Natural killer cell treated with Interleukin-12 subunit alpha and Interleukin-12 subunit beta and Interleukin-15 and Interleukin-18, amount 100 ng/mL, for 72 hours (primary cell): Measurements from ENCODE around the gene MCUB. TPM values are rescaled to one million over a fixed set of nuclear protein-coding genes. Genes with fewer than 3 reads are reported as not detected.

ENCODE experiments used
- ATAC-seq, 2 donors: fragments of 150-1000 bp; cut with Tn5 transposase in 1 of 2; sonication (Bioruptor Pico), chemical (Tn5 transposase) in 1 of 2; 2 replicates each; pipeline ENCODE4 v1.10.0; 2021
- DNase-seq: peaks from one replicate; pipeline ENCODE4 v3.0.0; 2022; ENCODE audit warnings: low spot score
- H3K27ac Mint-ChIP-seq, 2 donors: 1 replicate in 1 of 2; 2 replicates in 1 of 2; pipeline ENCODE4 v1.8.0; 2022; ENCODE audit warnings: mixed read lengths in 2 of 2, mild to moderate bottlenecking in 1 of 2, moderate library complexity in 1 of 2
- H3K27me3 Mint-ChIP-seq, 2 donors: 1 replicate in 1 of 2; 2 replicates in 1 of 2; pipeline ENCODE4 v1.8.0; 2022; ENCODE audit warnings: mixed read lengths in 2 of 2
- H3K36me3 Mint-ChIP-seq: one replicate; pipeline ENCODE4 v1.8.0; 2022; ENCODE audit warnings: mixed read lengths
- H3K4me1 Mint-ChIP-seq, 2 donors: 1 replicate in 1 of 2; 2 replicates in 1 of 2; pipeline ENCODE4 v1.8.0; 2022; ENCODE audit warnings: low read depth in 2 of 2, mixed read lengths in 2 of 2, mild to moderate bottlenecking in 1 of 2
- H3K4me3 Mint-ChIP-seq: one replicate; pipeline ENCODE4 v1.8.0; 2022; ENCODE audit warnings: mixed read lengths
- H3K9me3 Mint-ChIP-seq: 2 replicates; pipeline ENCODE4 v1.8.0; 2022; ENCODE audit warnings: mixed read lengths
- total RNA-seq, 2 donors: library from RNA; stranded (reverse); gene quantifications; one replicate each; pipeline ENCODE4 v1.2.3, GENCODE V29; 2022

MCUB gene
- total RNA-seq, 2 donors from 2014 or later: 13.0 to 21.8 TPM

GRCh38 chr4:109684727-109685126 lies 124.7 kb downstream of the MCUB start:
- DNase-seq: no peak
- Mint-ChIP-seq H3K36me3 (peaks cover 5% of the 10 kb centered on the region), H3K27ac (no peak overlapping the region)

GRCh38 chr4:109690690-109691410 lies 130.8 kb downstream of the MCUB start:
- Mint-ChIP-seq H3K4me3 (no peak overlapping the region), H3K9me3 (no peaks in the 10 kb centered on the region), H3K36me3 (peaks cover 11% of the 10 kb centered on the region), H3K27ac (no peak overlapping the region), H3K27me3 (no peaks in the 10 kb centered on the region), H3K4me1 (peaks cover 16 to 23% of the 10 kb centered on the region in 2 donors)
- DNase-seq (no peak), ATAC-seq (peak; percentile 60 to 74)

More at GRCh38 chr4:109684727-109685126, 124.7 kb downstream of the MCUB start:
- H3K27me3 Mint-ChIP-seq: no peaks in the 10 kb centered on the region
- H3K4me1 Mint-ChIP-seq: no peaks in the 10 kb centered on the region
- no peak overlapping the region for H3K4me3 Mint-ChIP-seq
- no peak for ATAC-seq
- no peaks in the 10 kb centered on the region for H3K9me3 Mint-ChIP-seq

DNA sequence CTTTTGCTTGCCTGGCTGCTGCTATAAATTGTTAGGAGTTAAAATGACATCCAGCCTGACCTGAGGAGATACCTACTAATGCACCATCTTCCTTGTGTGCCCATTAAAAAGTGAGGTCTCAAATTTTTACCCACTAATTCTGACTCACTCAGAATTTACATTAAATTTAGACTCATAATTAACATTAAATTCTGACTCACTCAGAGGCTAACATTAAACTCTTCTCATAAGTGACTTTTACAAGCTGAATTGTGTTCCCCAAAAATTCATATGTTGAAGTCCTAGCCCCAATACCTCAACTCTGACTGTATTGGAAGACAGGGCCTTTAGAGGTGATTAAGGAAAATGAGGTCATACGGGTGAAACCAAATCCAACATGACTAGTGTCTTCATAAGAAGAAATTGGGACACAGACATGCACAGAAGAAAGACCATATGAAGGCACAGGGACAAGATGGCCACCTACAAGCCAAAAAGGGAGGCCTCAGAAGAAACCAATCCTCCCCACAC lies 131.4 kb downstream of the MCUB start:
- Mint-ChIP-seq H3K27ac (no peak overlapping the region), H3K4me1 (peaks cover 16 to 23% of the 10 kb centered on the region in 2 donors), H3K4me3 (no peak overlapping the region), H3K9me3 (no peaks in the 10 kb centered on the region), H3K27me3 (no peaks in the 10 kb centered on the region), H3K36me3 (peaks cover 11% of the 10 kb centered on the region)
- no peak for DNase-seq
- no peak for ATAC-seq

GRCh38 chr4:109698656-109699055 lies 138.6 kb downstream of the MCUB start:
- H3K27ac Mint-ChIP-seq: no peak overlapping the region
- no peak overlapping the region for H3K4me3 Mint-ChIP-seq
- no peak for ATAC-seq
- no peaks in the 10 kb centered on the region for H3K36me3 Mint-ChIP-seq
- no peaks in the 10 kb centered on the region for H3K27me3 Mint-ChIP-seq
- no peak for DNase-seq
- peaks cover 17 to 28% of the 10 kb centered on the region in 2 donors for H3K4me1 Mint-ChIP-seq
- no peaks in the 10 kb centered on the region for H3K9me3 Mint-ChIP-seq

DNA sequence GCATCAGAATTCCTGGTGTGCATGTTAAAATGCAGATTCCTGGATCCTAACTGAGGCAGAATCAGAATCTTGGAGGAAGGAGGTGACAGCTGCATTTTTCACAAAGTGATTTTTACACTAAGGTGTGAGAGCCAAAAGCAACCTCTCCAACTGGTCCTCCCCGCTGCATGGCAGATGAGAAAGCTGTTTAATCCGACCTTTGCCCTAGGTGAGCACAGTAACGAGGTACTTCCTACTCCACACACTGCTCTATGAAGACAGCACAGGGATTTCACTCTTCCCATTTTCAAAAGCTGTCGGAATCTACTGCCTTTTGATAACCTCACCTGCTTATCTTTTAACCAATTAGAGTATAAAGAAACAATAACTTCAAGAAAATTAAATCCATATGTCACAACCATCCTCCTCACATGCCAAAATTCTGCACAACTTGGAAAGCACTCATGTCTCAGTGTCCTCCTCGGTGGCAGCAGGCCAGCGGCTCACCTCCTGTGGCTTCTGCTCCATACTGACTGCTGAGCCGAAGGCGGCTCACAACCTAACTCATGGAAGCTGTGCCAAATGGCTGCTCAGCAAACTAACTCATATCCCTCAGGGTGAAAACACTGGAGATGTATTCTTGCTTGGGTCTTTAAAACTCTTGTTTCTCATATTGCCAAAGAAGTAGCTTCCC lies 139.6 kb downstream of the MCUB start:
- no peaks in the 10 kb centered on the region for H3K27me3 Mint-ChIP-seq
- no peaks in the 10 kb centered on the region for H3K36me3 Mint-ChIP-seq
- H3K4me1 Mint-ChIP-seq: peaks cover 22 to 28% of the 10 kb centered on the region in 2 donors
- no peak for ATAC-seq
- H3K27ac Mint-ChIP-seq: no peak overlapping the region
- no peaks in the 10 kb centered on the region for H3K9me3 Mint-ChIP-seq
- no peak for DNase-seq
- H3K4me3 Mint-ChIP-seq: no peak overlapping the region

GRCh38 chr4:109701566-109702410 lies 141.7 kb downstream of the MCUB start:
- no peaks in the 10 kb centered on the region for H3K27me3 Mint-ChIP-seq
- H3K4me1 Mint-ChIP-seq: peaks cover 22 to 28% of the 10 kb centered on the region in 2 donors
- H3K36me3 Mint-ChIP-seq: no peaks in the 10 kb centered on the region
- DNase-seq (no peak), ATAC-seq (no peak)
- peak overlapping the region; percentile 96 for H3K4me3 Mint-ChIP-seq
- H3K9me3 Mint-ChIP-seq: no peaks in the 10 kb centered on the region
- H3K27ac Mint-ChIP-seq: peak overlapping the region; percentile 79 to 85

DNA sequence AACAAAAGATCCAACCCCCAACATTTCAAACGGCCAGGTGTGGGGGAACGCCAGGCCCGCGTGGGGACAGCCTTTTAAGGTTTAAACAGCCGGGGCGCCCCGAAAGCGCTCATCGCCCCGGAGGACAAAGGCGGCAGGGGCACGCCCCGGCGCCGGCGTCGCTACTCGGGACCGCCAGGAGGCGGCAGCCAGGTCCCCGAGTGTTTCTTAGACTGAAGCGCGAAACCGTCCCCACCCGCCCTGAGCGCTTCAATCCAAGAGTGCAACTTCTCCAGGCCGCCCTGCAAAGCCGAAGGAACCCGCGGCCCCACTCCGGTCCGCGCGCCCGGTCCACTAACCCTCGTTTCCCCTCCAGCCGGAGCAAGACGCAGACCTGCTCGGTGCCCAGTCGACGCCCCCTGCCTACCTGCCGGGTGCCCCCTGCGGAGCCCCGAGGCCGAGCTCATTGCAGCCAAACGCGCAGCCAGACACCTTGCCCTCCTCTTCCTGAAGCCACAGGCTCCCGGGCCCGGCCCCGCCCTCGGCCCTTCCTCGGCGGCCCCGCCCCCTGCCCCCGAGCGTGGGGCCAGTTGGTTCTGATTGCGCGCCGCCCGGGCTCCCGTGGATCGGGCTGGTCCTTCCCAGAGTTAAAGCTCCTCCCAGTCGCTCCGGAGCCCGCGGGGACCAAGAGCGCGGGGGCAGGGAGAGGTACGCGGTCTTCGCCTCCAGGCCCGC lies 143.1 kb downstream of the MCUB start, which contains the start of gene CASP6:
TSS of gene CASP6 (minus strand) at position 496 of the 714 bp plus-strand sequence. CDS start at position 446, 50 bp downstream.
- H3K4me3 Mint-ChIP-seq: peak within 1 kb of the TSS; percentile 96
- H3K4me1 Mint-ChIP-seq: peaks cover 22 to 28% of the 10 kb centered on the region in 2 donors
- no peaks in the 10 kb centered on the region for H3K27me3 Mint-ChIP-seq
- ATAC-seq (peak; percentile 87 to 88), DNase-seq (peak; percentile 70)
- peak within 1 kb of the TSS; percentile 79 to 85 for H3K27ac Mint-ChIP-seq
- H3K36me3 Mint-ChIP-seq: no peaks in the 10 kb centered on the region
- H3K9me3 Mint-ChIP-seq: no peaks in the 10 kb centered on the region

DNA sequence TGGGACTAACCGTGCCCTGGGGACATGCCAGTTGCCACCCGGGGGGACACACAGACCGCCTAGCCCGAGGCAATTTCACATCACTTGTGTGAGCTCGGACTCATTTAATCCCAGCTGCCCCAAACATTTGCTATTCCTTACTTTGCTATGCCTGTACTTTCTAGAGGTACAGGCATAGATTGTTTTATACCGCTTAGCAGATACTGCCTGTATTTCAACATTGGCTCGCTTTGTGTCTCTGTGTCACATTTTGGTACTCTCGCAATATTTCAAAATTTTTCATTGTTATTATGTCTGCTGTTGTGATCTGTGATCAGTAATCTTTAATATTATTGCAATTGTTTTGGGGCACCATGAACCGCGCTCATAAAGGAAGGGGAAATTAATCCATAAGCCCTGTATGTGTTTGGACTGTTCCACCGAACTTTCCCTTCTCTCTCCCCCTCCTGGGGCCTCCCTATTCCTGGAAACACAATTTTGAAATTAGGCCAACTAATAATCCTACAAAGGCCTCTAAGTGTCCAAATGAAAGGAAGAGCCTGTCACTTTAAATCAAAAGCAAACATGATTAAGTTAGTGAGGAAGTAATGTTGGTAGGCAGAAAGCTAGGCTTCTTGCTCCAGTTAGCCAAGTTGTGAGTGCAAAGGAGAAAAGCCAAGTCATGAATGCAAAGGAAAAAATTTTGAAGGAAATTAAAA lies 143.8 kb downstream of the MCUB start:
- Mint-ChIP-seq H3K4me1 (peaks cover 20 to 22% of the 10 kb centered on the region in 2 donors), H3K36me3 (no peaks in the 10 kb centered on the region), H3K27ac (peak overlapping the region; percentile 79 to 85), H3K9me3 (no peaks in the 10 kb centered on the region), H3K4me3 (peak overlapping the region; percentile 96), H3K27me3 (no peaks in the 10 kb centered on the region)
- no peak for DNase-seq
- no peak for ATAC-seq

DNA sequence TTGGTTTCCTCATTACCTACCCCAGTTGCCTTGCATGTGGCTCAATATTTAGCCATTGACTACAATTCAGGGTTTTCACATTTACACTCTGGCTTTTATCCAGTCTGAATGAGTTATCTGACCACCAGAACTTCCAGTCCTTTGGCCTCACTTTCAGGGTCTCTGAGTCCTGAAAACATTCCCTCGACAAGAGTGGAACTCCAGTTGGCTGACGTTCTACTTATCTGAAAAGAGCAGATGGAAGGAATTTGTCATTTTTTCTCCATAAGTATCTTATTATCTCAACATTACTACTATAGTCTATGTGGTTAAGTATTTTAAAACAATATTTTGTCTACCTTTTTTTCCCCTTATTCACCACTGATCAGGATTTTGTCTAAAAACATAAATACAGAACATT lies 148.4 kb downstream of the MCUB start:
- no peaks in the 10 kb centered on the region for H3K9me3 Mint-ChIP-seq
- H3K4me3 Mint-ChIP-seq: no peak overlapping the region
- no peak overlapping the region for H3K27ac Mint-ChIP-seq
- peaks cover 0 to 5% of the 10 kb centered on the region in 2 donors for H3K4me1 Mint-ChIP-seq
- no peak for ATAC-seq
- DNase-seq: no peak
- no peaks in the 10 kb centered on the region for H3K27me3 Mint-ChIP-seq
- no peaks in the 10 kb centered on the region for H3K36me3 Mint-ChIP-seq

GRCh38 chr4:109708990-109709389 lies 148.9 kb downstream of the MCUB start:
- DNase-seq (no peak), ATAC-seq (no peak)
- H3K27ac Mint-ChIP-seq: no peak overlapping the region
- H3K9me3 Mint-ChIP-seq: no peaks in the 10 kb centered on the region
- no peaks in the 10 kb centered on the region for H3K36me3 Mint-ChIP-seq
- H3K4me3 Mint-ChIP-seq: no peak overlapping the region
- peaks cover 0 to 1% of the 10 kb centered on the region in 2 donors for H3K4me1 Mint-ChIP-seq
- no peaks in the 10 kb centered on the region for H3K27me3 Mint-ChIP-seq

DNA sequence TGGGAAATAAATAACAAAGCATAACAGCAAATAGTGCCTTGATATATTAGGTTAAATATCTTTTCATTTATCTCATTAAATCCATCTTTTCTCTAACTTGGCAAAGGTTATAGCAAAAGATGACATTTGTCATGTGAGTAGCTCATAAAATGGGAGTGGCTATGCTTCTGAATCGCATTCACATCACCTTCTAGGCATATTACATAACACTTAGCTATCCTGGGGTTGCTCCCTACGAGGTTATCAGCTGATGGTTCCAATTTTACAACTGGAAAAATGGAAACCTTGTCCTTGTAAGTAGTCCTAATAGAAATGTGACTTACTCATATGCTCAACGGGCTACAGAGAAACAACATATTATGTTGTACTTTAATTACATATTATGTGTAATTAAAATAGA lies 153.5 kb downstream of the MCUB start:
- DNase-seq (no peak), ATAC-seq (no peak)
- no peaks in the 10 kb centered on the region for H3K27me3 Mint-ChIP-seq
- no peaks in the 10 kb centered on the region for H3K36me3 Mint-ChIP-seq
- H3K4me3 Mint-ChIP-seq: no peak overlapping the region
- H3K27ac Mint-ChIP-seq: no peak overlapping the region
- no peaks in the 10 kb centered on the region for H3K9me3 Mint-ChIP-seq
- H3K4me1 Mint-ChIP-seq: no peaks in the 10 kb centered on the region

- H3K27ac Mint-ChIP-seq: no peak overlapping the region
- no peak for ATAC-seq
- no peaks in the 10 kb centered on the region for H3K9me3 Mint-ChIP-seq
- no peak for DNase-seq
- no peaks in the 10 kb centered on the region for H3K36me3 Mint-ChIP-seq
- no peak overlapping the region for H3K4me3 Mint-ChIP-seq
- H3K4me1 Mint-ChIP-seq: peaks cover 0 to 3% of the 10 kb centered on the region in 2 donors
- H3K27me3 Mint-ChIP-seq: no peaks in the 10 kb centered on the region
Observed at GRCh38 chr4:109718759-109719158, 158.7 kb downstream of the MCUB start.
